Measurements from ENCODE around the gene LRRC46.

Gene LRRC46

GRCh38 chr17:47821031-47821423 lies 10.4 kb upstream of the LRRC46 start:
- peak overlapping the region; percentile 87 for H3K4me3 ChIP-seq (ENCODE audit: low read depth, low read length)
- no peak for DNase-seq (ENCODE audit: low read depth)
- no peak for TF ChIP-seq MYC (IDR thresholded peaks at IDR 0.05; ENCODE audit: low read depth, low read length)
- no peak for TF ChIP-seq CTCF (IDR thresholded peaks at IDR 0.05; ENCODE audit: low read depth, low read length)
- TF ChIP-seq POLR2A (IDR thresholded peaks at IDR 0.05; ENCODE audit: extremely low read depth, insufficient read length): no peak
- no peak for TF ChIP-seq MAX (IDR thresholded peaks at IDR 0.05; ENCODE audit: low read depth, low read length)

- H3K4me3 ChIP-seq (ENCODE audit: low read depth, low read length): peak within 1 kb of the TSS; percentile 87
- TF ChIP-seq MAX (IDR thresholded peaks at IDR 0.05; ENCODE audit: low read depth, low read length) (peak; percentile 60), POLR2A (IDR thresholded peaks at IDR 0.05; ENCODE audit: extremely low read depth, insufficient read length) (peak; percentile 43), MYC (IDR thresholded peaks at IDR 0.05; ENCODE audit: low read depth, low read length) (peak; percentile 60), CTCF (IDR thresholded peaks at IDR 0.05; ENCODE audit: low read depth, low read length) (peak; percentile 34)
- DNase-seq (ENCODE audit: low read depth): peak; percentile 93
Measured at GRCh38 chr17:47821424-47822391, 9.8 kb upstream of the LRRC46 start, which contains the start of gene OSBPL7. Gene OSBPL7 (minus strand): TSS chr17:47821794. CDS start chr17:47820278, 1,516 bp downstream.

GRCh38 chr17:47822785-47823184 lies 8.7 kb upstream of the LRRC46 start:
- TF ChIP-seq POLR2A (IDR thresholded peaks at IDR 0.05; ENCODE audit: extremely low read depth, insufficient read length) (no peak), MAX (IDR thresholded peaks at IDR 0.05; ENCODE audit: low read depth, low read length) (no peak), MYC (IDR thresholded peaks at IDR 0.05; ENCODE audit: low read depth, low read length) (no peak), CTCF (IDR thresholded peaks at IDR 0.05; ENCODE audit: low read depth, low read length) (no peak)
- no peak for DNase-seq (ENCODE audit: low read depth)
- H3K4me3 ChIP-seq (ENCODE audit: low read depth, low read length): no peak overlapping the region

- TF ChIP-seq MAX (IDR thresholded peaks at IDR 0.05; ENCODE audit: low read depth, low read length): no peak
- no peak for TF ChIP-seq CTCF (IDR thresholded peaks at IDR 0.05; ENCODE audit: low read depth, low read length)
- TF ChIP-seq POLR2A (IDR thresholded peaks at IDR 0.05; ENCODE audit: extremely low read depth, insufficient read length): no peak
- no peak for TF ChIP-seq MYC (IDR thresholded peaks at IDR 0.05; ENCODE audit: low read depth, low read length)
- no peak overlapping the region for H3K4me3 ChIP-seq (ENCODE audit: low read depth, low read length)
- no peak for DNase-seq (ENCODE audit: low read depth)
Measured at GRCh38 chr17:47823519-47823918, 8.0 kb upstream of the LRRC46 start.

GRCh38 chr17:47829870-47830269 lies 1.6 kb upstream of the LRRC46 start:
- DNase-seq (ENCODE audit: low read depth): no peak
- H3K4me3 ChIP-seq (ENCODE audit: low read depth, low read length): peak overlapping the region; percentile 99
- TF ChIP-seq MAX (IDR thresholded peaks at IDR 0.05; ENCODE audit: low read depth, low read length) (no peak), POLR2A (IDR thresholded peaks at IDR 0.05; ENCODE audit: extremely low read depth, insufficient read length) (no peak), CTCF (IDR thresholded peaks at IDR 0.05; ENCODE audit: low read depth, low read length) (no peak), MYC (IDR thresholded peaks at IDR 0.05; ENCODE audit: low read depth, low read length) (no peak)

Measured in NB4 (cell line).